PC-3 (cell line): ENCODE data around the gene PSD. TPM values are rescaled to one million over a fixed set of nuclear protein-coding genes. Genes with fewer than 3 reads are reported as not detected.

ENCODE experiments used
- ATAC-seq: fragments of 200-7000 bp; cut with Tn5 transposase; 2 replicates; pipeline ENCODE4 v1.9.1; 2020; ENCODE audit warnings: mild to moderate bottlenecking, moderate library complexity
- BruUV-seq: library from RNA; stranded (reverse); fragments of 400-500 nt; replicated peaks from 2 replicates; lab custom pipeline; 2021; lab: Mats Ljungman, UMichigan
- CTCF ChIA-PET: fragments of 300-600 bp; sonication (Branson Sonifier 250); formaldehyde crosslinking; loops from one replicate; lab custom pipeline; 2022; ENCODE audit warnings: antibody characterized with exemption; lab: Charles Lee
- POLR2A ChIA-PET: fragments of 300-600 bp; sonication (Branson Sonifier 250); formaldehyde crosslinking; loops from one replicate; lab custom pipeline; 2022; ENCODE audit warnings: antibody characterized with exemption; ENCODE audit not compliant: unreplicated experiment; lab: Charles Lee
- DNase-seq: peaks from one replicate; pipeline ENCODE4 v3.0.0-alpha.2; 2015
- H2AFZ ChIP-seq: fragments of 300-600 bp; sonication (generic); 2 replicates; pipeline ENCODE4 v1.6.0; 2016; ENCODE audit warnings: antibody characterized with exemption, low read length
- H3F3A ChIP-seq: fragments of 300-600 bp; sonication (generic); one replicate; pipeline ENCODE4 v1.6.0; 2017; ENCODE audit warnings: antibody characterized with exemption, low read length, control low read depth, mild to moderate bottlenecking; ENCODE audit not compliant: unreplicated experiment
- H3K27ac ChIP-seq: fragments of 300-600 bp; sonication (generic); 2 replicates; pipeline ENCODE4 v1.5.1; 2016; ENCODE audit warnings: mild to moderate bottlenecking, low read length
- H3K27me3 ChIP-seq: fragments of 300-600 bp; sonication (generic); 2 replicates; pipeline ENCODE4 v1.6.1; 2016; ENCODE audit warnings: low read length, mixed read lengths
- H3K36me3 ChIP-seq: fragments of 300-600 bp; sonication (generic); 2 replicates; pipeline ENCODE4 v1.6.1; 2016; ENCODE audit warnings: low read depth, mixed run types, low read length, mixed read lengths
- H3K4me1 ChIP-seq: fragments of 300-600 bp; sonication (generic); 2 replicates; pipeline ENCODE4 v1.5.1; 2016; ENCODE audit warnings: low read length; ENCODE audit not compliant: insufficient read depth
- H3K4me2 ChIP-seq: fragments of 300-600 bp; sonication (generic); 2 replicates; pipeline ENCODE4 v1.6.0; 2016; ENCODE audit warnings: low read length
- H3K4me3 ChIP-seq: fragments of 300-600 bp; sonication (generic); 2 replicates; pipeline ENCODE4 v1.5.1; 2016; ENCODE audit warnings: mild to moderate bottlenecking, low read length, mixed read lengths
- H3K79me2 ChIP-seq: fragments of 300-600 bp; sonication (generic); 2 replicates; pipeline ENCODE4 v1.6.1; 2017; ENCODE audit warnings: low read length, mixed read lengths
- H3K9ac ChIP-seq: fragments of 300-600 bp; sonication (generic); 2 replicates; pipeline ENCODE4 v1.6.0; 2016; ENCODE audit warnings: mild to moderate bottlenecking, low read length
- H3K9me2 ChIP-seq: fragments of 300-600 bp; sonication (generic); replicated peaks from 2 replicates; pipeline ENCODE4 v1.6.1; 2016; ENCODE audit warnings: mixed run types, low read length, mixed read lengths
- H3K9me3 ChIP-seq: fragments of 300-600 bp; sonication (generic); 2 replicates; pipeline ENCODE4 v1.6.1; 2016; ENCODE audit warnings: low read length, mixed read lengths
- H4K20me1 ChIP-seq: fragments of 300-600 bp; sonication (generic); 2 replicates; pipeline ENCODE4 v1.6.1; 2016; ENCODE audit warnings: low read length, mixed read lengths
- CTCF ChIP-seq: fragments of 300-600 bp; sonication (generic); conservative IDR thresholded peaks from 2 replicates; pipeline ENCODE4 v1.5.1; 2017; ENCODE audit warnings: antibody characterized with exemption, low read depth, mild to moderate bottlenecking, low read length
- EZH2 ChIP-seq: fragments of 300-600 bp; sonication (generic); IDR thresholded peaks from one replicate; pipeline ENCODE4 v1.6.1; 2017; ENCODE audit warnings: antibody characterized with exemption, mild to moderate bottlenecking, low read length; ENCODE audit not compliant: unreplicated experiment
- EZH2phosphoT487 ChIP-seq: fragments of 300-600 bp; sonication (generic); IDR thresholded peaks from 2 replicates; pipeline ENCODE4 v1.6.1; 2018; ENCODE audit warnings: mild to moderate bottlenecking, antibody characterized with exemption, low read length, borderline replicate concordance
- intact Hi-C: fragments of 100-400 bp; cut with micrococcal nuclease; formaldehyde crosslinking; loops from 2 replicates; pipeline ENCODE4 v1.9.0; 2023
- total RNA-seq: library from RNA; depleted of rRNA; stranded (reverse); fragments of >200 nt; gene quantifications from 2 replicates; pipeline ENCODE4 v1.2.3, GENCODE V29; 2014

PSD gene
- total RNA-seq, 1 experiment from 2014 or later: 0.22 TPM

GRCh38 chr10:102462512-102463054 lies 44.0 kb upstream of the PSD start:
- Histone ChIP-seq H3K4me2 (no peak overlapping the region), H3K9me3 (no peaks in the 10 kb centered on the region), H3K36me3 (no peaks in the 10 kb centered on the region), H3K27ac (no peak overlapping the region), H3K4me1 (peaks cover 6% of the 10 kb centered on the region; the same call in 1 of the 2 replicates), H2AFZ (no peak overlapping the region), H3F3A (no peaks in the 10 kb centered on the region), H3K79me2 (no peaks in the 10 kb centered on the region), H4K20me1 (no peaks in the 10 kb centered on the region), H3K9me2 (no peaks in the 10 kb centered on the region), H3K27me3 (no peaks in the 10 kb centered on the region), H3K4me3 (no peak overlapping the region), H3K9ac (no peak overlapping the region)
- intact Hi-C loops: no loop called here
- DNase-seq (no peak), ATAC-seq (no peak)
- BruUV-seq: no TSS peak
- TF ChIP-seq CTCF (no peak), EZH2phosphoT487 (no peak), EZH2 (no peak)
- ChIA-PET POLR2A (no interaction called here), CTCF (no interaction called here)

- peak; percentile 98 for ATAC-seq
- POLR2A ChIA-PET: no interaction called here
- intact Hi-C loops: no loop called here
Observed at GRCh38 chr10:102461187-102462054, 42.8 kb upstream of the PSD start.

More at GRCh38 chr10:102461187-102462054, 42.8 kb upstream of the PSD start:
- no peaks in the 10 kb centered on the region for H3K79me2 ChIP-seq
- H3K27ac ChIP-seq: no peak overlapping the region
- H3K9me2 ChIP-seq: no peaks in the 10 kb centered on the region
- H3K27me3 ChIP-seq: no peaks in the 10 kb centered on the region
- CTCF ChIA-PET: no interaction called here
- H3K9me3 ChIP-seq: no peaks in the 10 kb centered on the region
- H2AFZ ChIP-seq: peak overlapping the region; percentile 93
- peaks cover 6% of the 10 kb centered on the region; the same call in 1 of the 2 replicates for H3K4me1 ChIP-seq
- peak overlapping the region; percentile 98 for H3K4me2 ChIP-seq
- TF ChIP-seq EZH2 (no peak), EZH2phosphoT487 (no peak), CTCF (no peak)
- no peaks in the 10 kb centered on the region for H3K36me3 ChIP-seq
- peak overlapping the region; percentile 67 for H3K4me3 ChIP-seq
- peak overlapping the region; percentile 54 for H3K9ac ChIP-seq
- DNase-seq: peak; percentile 92
- H4K20me1 ChIP-seq: no peaks in the 10 kb centered on the region
- no TSS peak for BruUV-seq
- H3F3A ChIP-seq: no peaks in the 10 kb centered on the region
